ENCODE results near the gene ABR.
"Not testable (repeated sequence)": the region's sequence is repeated elsewhere in the genome, so short reads cannot be mapped to it uniquely, and the experiment has no call there.

ABR gene

GRCh38 chr17:976312-976711 is 203.5 kb downstream of the ABR start:
- DNase-seq: no peak
- H3K27me3 ChIP-seq (replicated peaks): no peaks in the 10 kb centered on the region
- no peak overlapping the region for H3K27ac ChIP-seq
- TF ChIP-seq CTCF (IDR thresholded peaks at IDR 0.05; ENCODE audit: low read depth, low read length, missing control alignments): no peak
- in situ Hi-C loops (cut with HindIII; ENCODE audit: low pct_ligation_motif_present, low sequenced_read_pairs): loop anchor here (25.0 kb wide), 1 partner anchor 189 kb away; the partner anchor contains the start of genes GLOD4 and MRM3
- no peaks in the 10 kb centered on the region for H3K36me3 ChIP-seq (replicated peaks)
- H3K4me3 ChIP-seq (ENCODE audit: low read depth, low read length): no peak overlapping the region

- Histone ChIP-seq H3K27ac (no peak overlapping the region), H3K4me3 (ENCODE audit: low read depth, low read length) (no peak overlapping the region), H3K27me3 (replicated peaks) (no peaks in the 10 kb centered on the region), H3K36me3 (replicated peaks) (no peaks in the 10 kb centered on the region)
- in situ Hi-C loops (cut with HindIII; ENCODE audit: low pct_ligation_motif_present, low sequenced_read_pairs): loop anchor here (25.0 kb wide), 1 partner anchor 188 kb away; the partner anchor contains the start of genes GLOD4 and MRM3
- TF ChIP-seq CTCF (IDR thresholded peaks at IDR 0.05; ENCODE audit: low read depth, low read length, missing control alignments): no peak
- no peak for DNase-seq
These were observed 204.3 kb downstream of the ABR start for GRCh38 chr17:975371-975915.

- H3K27me3 ChIP-seq (replicated peaks); DNase-seq; H3K27ac ChIP-seq; H3K36me3 ChIP-seq (replicated peaks); H3K4me3 ChIP-seq (ENCODE audit: low read depth, low read length): not testable (repeated sequence)
- in situ Hi-C loops (cut with HindIII; ENCODE audit: low pct_ligation_motif_present, low sequenced_read_pairs): loop anchor here (25.0 kb wide), 1 partner anchor 187 kb away; the partner anchor contains the start of genes GLOD4 and MRM3
These were observed 205.0 kb downstream of the ABR start for GRCh38 chr17:974778-975177.

GRCh38 chr17:973053-973452 is 206.7 kb downstream of the ABR start:
- no peaks in the 10 kb centered on the region for H3K36me3 ChIP-seq (replicated peaks)
- TF ChIP-seq CTCF (IDR thresholded peaks at IDR 0.05; ENCODE audit: low read depth, low read length, missing control alignments): no peak
- DNase-seq: no peak
- H3K27ac ChIP-seq: no peak overlapping the region
- no peak overlapping the region for H3K4me3 ChIP-seq (ENCODE audit: low read depth, low read length)
- in situ Hi-C loops (cut with HindIII; ENCODE audit: low pct_ligation_motif_present, low sequenced_read_pairs): no loop called here
- H3K27me3 ChIP-seq (replicated peaks): peaks cover 4% of the 10 kb centered on the region

- H3K27ac ChIP-seq; H3K27me3 ChIP-seq (replicated peaks); DNase-seq; in situ Hi-C loops (cut with HindIII; ENCODE audit: low pct_ligation_motif_present, low sequenced_read_pairs); H3K36me3 ChIP-seq (replicated peaks); H3K4me3 ChIP-seq (ENCODE audit: low read depth, low read length): not testable (repeated sequence)
These were observed 207.9 kb downstream of the ABR start for GRCh38 chr17:971861-972260.

- Histone ChIP-seq H3K4me3 (ENCODE audit: low read depth, low read length) (no peak overlapping the region), H3K27ac (no peak overlapping the region), H3K27me3 (replicated peaks) (peaks cover 4% of the 10 kb centered on the region), H3K36me3 (replicated peaks) (no peaks in the 10 kb centered on the region)
- DNase-seq: no peak
- in situ Hi-C loops (cut with HindIII; ENCODE audit: low pct_ligation_motif_present, low sequenced_read_pairs): no loop called here
- no peak for TF ChIP-seq CTCF (IDR thresholded peaks at IDR 0.05; ENCODE audit: low read depth, low read length, missing control alignments)
These were observed 209.4 kb downstream of the ABR start for GRCh38 chr17:970364-970763.

- in situ Hi-C loops (cut with HindIII; ENCODE audit: low pct_ligation_motif_present, low sequenced_read_pairs): no loop called here
- H3K36me3 ChIP-seq (replicated peaks): no peaks in the 10 kb centered on the region
- H3K27me3 ChIP-seq (replicated peaks): peaks cover 4% of the 10 kb centered on the region
- H3K4me3 ChIP-seq (ENCODE audit: low read depth, low read length): no peak overlapping the region
- no peak for DNase-seq
- no peak for TF ChIP-seq CTCF (IDR thresholded peaks at IDR 0.05; ENCODE audit: low read depth, low read length, missing control alignments)
- no peak overlapping the region for H3K27ac ChIP-seq
These were observed 209.9 kb downstream of the ABR start for GRCh38 chr17:969811-970355.

Measured in brain microvascular endothelial cell (primary cell).